ENCODE results near the gene ARMH3.

ARMH3 gene

GRCh38 chr10:101935431-101935830 is 120.5 kb downstream of the ARMH3 start:
- DNase-seq, result no peak

DNA sequence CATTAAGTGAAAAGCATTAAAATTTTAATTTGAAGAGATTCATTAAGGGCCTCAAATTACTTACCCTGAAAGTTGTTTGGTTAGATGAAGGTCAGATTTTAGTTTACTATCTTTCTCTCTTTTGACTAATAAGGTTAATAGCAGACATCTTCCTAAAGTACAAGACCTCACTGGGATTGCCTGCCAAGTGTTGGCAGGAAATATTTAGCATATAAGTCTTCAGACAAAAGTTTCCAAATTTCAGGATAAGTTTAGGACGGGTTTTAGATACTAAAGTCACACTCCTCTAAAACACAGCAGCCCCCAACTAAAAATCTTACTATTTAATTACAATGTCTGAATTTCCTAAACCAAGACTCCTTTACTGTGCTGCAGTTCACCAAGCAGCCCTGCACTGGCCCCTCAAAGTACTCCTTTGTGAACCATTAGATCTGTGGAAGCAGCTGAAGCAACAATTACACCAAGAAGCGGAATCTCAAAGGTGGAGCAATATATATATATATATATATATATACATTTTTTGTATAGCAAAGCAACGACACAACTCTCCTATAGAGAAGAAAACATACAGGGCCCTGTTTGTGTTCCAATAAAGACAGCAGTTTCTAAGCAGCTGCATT is 121.2 kb downstream of the ARMH3 start:
- no peak for DNase-seq

- DNase-seq, result no peak
Observed at GRCh38 chr10:101933976-101934375, 122.0 kb downstream of the ARMH3 start.

DNA sequence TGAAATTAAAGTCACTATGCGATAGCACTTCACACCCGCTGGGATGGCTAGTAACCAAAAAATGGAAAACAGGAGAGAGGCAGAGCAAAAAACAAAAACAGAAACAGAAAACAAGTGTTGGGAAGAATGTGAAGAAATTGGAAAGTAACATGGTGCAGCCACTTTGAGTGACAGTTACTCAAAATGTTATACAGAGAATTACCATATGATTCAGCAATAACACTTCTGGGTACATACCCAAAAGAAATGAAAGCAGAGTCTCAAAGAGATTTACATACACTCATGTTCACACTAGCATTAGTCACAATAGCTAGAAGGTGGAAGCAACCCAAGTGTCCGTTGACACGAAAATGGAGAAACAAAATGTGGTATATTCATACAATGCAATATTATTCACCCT is 123.8 kb downstream of the ARMH3 start:
- DNase-seq, result no peak

DNA sequence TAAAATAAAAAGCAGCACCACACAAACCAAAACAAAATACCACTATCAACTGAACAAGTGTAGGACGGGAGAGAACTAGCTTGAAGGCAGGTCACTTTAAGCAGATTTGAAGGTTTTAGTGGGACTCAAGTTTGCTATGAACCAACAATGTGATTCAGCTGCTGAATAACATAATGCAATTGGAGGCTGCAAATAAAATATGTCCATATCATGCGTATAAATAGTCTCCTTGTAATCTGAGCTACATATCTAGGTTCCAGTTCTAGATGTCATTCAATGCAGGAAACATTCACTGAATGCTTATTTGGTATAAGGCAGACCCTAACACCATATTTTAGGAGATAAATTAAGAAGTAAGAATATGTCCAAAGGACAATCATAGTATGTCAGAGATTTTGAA is 130.9 kb downstream of the ARMH3 start:
- DNase-seq, result no peak

DNA sequence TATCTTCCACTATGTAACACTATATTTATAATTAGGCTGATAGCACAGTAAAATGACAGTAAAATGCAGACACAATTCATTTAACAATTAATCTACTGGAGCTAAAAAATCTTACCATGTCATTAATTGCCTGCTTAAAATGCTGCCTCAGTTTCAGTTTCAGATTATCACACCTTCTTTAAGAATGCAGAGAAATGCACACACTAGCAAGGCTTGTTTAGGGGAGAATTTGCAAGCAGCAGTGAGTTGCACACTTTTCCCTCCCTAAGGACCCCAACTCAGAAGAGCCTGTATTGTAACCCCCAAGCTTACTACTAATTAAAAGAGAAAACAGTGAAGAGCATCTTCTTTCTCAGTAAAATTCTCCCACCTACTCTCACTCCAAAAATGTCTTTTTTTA is 132.7 kb downstream of the ARMH3 start:
- no peak for DNase-seq

- no peak for DNase-seq
Observed at GRCh38 chr10:101922846-101923245, 133.1 kb downstream of the ARMH3 start.

GRCh38 chr10:101920546-101920945 is 135.4 kb downstream of the ARMH3 start:
- DNase-seq, result no peak

- DNase-seq, result no peak
Observed at GRCh38 chr10:101919026-101919770, 136.8 kb downstream of the ARMH3 start.

GRCh38 chr10:101912561-101913179 is 143.3 kb downstream of the ARMH3 start:
- DNase-seq, result no peak

- DNase-seq, result no peak
Observed at GRCh38 chr10:101906586-101907183, 149.3 kb downstream of the ARMH3 start.

DNA sequence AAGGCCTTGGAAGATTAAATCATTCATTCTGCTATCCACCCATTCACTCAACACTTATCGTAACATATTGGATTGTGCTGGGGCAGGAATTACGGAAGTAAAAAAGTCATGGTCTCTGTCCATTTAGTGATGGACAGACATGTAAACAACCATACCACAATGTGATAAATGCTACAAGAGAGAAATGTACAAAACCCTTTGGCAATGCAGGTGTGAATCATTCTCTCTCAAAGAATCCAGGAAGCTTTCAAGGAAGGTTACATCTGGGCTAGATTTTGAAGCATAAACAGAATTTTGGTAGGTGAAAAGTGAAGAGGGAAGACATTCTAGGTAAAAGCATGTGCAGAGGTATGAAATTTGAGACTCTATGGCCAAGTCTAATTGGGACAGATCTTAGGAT is 150.7 kb downstream of the ARMH3 start:
- no peak for DNase-seq

GRCh38 chr10:101903827-101904550 is 152.0 kb downstream of the ARMH3 start:
- DNase-seq, result no peak

GRCh38 chr10:101902820-101903145 is 153.2 kb downstream of the ARMH3 start:
- DNase-seq, result no peak

- no peak for DNase-seq
Observed at GRCh38 chr10:101902032-101902819, 153.7 kb downstream of the ARMH3 start.

DNA sequence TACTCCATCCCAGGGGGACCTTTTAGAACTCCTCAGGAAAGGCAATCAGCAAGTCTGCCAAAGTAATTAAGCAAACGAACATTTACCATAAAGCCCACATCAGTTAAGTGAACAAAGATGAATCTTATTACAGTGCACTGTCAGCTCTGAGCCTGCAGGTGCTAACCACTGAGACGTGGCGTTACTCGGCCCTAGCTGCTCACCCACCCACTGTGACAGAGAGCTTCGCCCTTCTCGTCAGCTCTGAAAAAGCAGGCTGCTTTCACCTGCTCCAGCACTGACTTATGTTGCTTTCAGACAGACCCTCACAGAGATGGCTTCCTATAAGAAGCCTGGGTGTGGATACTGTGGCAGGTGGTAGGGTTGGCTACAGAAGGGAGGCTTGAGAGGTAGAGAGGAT is 154.6 kb downstream of the ARMH3 start:
- DNase-seq, result no peak

GRCh38 chr10:101897633-101898032 is 158.3 kb downstream of the ARMH3 start:
- DNase-seq, result no peak

DNA sequence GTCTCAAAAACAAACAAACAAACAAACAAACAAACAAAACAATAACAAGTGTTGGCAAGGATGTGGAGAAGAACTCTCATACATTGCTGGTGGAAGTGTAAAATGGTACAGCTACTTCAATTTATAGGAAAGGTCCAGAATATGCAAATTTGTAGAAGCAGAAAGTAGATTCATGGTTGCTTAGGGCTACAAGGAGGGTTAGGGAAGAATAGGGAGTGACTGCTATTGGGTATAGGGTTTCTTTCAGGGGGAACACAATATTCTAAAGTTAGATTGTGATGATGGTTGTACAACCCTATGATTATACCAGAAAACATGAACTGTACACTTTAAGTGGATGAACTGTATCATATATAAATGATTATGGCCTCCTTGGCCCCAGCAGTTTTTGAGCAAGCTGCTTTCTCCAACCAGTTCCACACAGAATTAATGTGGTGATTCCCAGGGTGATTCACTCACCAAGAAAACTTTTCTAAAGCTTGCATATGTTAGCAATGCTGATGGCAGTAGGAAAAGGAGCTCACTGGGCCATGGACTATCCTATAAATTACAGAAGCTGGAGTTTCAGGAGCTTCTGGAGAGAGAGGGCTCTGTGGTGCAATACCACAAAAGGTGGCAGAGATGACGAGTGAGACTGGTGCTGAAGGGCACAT is 159.6 kb downstream of the ARMH3 start:
- no peak for DNase-seq

- no peak for DNase-seq
Observed at GRCh38 chr10:101895781-101896180, 160.2 kb downstream of the ARMH3 start.

DNA sequence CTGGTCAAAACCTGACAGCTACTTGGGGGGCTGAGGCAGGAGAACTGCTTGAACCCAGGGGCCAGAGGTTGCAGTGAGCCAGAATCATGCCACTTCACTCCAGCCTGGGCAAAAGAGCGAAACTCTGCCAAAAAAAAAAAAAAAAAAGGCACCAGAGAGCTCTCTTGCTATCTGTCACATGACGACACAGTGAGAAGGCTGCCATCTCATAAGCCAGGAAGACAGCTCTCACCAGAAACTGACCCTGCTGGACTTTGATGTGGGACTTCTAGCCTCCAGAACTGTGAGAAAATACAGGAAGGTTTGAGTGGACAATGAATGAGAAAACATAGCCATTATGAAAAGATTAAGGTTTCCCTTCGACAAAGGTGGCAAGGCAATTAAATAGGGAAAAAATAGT is 161.2 kb downstream of the ARMH3 start:
- DNase-seq, result no peak

GRCh38 chr10:101894266-101894665 is 161.7 kb downstream of the ARMH3 start:
- no peak for DNase-seq

GRCh38 chr10:101893510-101894120 is 162.4 kb downstream of the ARMH3 start:
- no peak for DNase-seq
